GM21381 (cell line): Measurements from ENCODE around the gene SLC25A10.
"Not testable (repeated sequence)": the region's sequence is repeated elsewhere in the genome, so short reads cannot be mapped to it uniquely, and the experiment has no call there.

ENCODE experiments used
- ATAC-seq: cut with Tn5 transposase; IDR thresholded peaks from one replicate; pipeline ENCODE4 v1.9.1; 2021; ENCODE audit warnings: mild to moderate bottlenecking, moderate library complexity; ENCODE audit not compliant: unreplicated experiment

The SLC25A10 gene

DNA sequence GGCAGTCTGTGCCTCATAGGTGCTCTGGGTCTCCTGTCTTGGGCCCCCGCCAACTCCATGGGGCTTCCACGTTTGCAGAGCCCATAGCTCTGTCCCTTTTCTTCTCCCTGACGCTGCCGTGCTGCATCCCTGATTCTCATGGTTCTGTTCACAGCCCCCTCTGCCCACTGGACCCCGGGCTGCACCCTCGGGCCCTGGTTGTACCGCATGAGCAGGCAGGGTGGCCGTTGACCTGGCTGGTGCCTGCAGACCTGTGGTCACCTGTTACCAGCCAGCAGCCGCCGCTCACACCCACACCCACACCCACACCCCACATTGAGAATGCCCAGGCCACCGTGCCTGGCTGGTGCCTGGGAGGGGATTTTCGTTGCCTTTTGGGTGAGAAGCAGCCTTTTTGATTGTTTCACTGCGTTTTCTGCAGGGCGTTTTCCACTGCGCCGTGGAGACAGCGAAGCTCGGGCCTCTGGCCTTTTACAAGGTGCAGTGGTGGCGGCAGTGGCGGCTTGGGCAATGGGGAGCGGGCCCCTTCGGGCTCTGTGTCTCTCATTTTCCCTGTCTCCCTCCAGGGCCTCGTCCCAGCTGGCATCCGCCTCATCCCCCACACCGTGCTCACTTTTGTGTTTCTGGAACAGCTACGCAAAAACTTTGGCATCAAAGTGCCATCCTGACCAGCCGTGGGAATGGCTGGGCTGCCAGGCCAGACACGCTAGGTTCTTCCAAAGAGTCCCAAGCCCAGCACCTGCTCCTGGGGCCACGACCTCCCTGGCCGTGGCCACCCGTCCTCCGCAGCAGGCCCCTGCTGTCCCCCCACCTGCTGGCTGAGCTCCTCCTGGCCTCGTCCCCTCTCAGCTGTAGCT lies 7.6 kb downstream of the SLC25A10 start:
- ATAC-seq: no peak

DNA sequence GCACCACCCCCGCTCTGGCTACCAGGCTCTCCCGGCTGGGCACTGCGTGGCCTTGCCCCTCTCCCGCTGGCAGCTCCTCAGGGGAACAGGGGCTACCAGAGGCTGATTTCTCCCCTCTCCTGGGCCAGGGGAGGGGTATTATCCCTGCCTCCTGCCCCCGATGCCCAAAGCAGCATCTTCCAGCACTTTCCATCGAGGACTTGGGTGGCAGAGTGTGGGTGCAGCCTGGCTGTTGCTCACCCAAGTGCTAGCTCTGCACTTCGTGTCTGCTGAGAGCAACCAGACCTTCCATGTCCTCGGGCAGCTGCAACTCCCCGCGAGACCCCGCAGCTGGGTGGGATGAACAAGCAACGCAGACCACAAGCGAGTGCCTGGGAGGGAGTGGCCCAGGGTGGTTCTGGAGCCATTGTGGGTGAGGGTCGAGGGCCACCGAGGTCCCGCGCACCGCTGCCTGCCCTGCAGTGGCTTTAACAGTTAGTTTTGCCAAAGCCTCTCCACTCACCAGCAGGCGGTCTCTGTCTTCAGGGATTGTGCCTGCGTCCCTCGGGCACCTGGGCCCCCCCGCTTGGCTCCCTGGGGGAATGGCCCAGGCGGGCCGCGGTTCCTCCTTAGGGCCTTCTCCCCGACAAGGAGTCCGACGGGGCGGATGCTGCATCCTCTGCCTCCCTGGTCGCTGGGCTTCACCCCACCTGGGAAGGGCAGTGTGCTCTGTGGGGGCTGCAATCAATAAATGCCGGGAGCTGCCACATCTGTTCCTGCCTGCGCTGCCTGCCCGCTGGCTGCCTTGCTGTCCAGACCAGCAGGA lies 8.4 kb downstream of the SLC25A10 start:
- no peak for ATAC-seq

DNA sequence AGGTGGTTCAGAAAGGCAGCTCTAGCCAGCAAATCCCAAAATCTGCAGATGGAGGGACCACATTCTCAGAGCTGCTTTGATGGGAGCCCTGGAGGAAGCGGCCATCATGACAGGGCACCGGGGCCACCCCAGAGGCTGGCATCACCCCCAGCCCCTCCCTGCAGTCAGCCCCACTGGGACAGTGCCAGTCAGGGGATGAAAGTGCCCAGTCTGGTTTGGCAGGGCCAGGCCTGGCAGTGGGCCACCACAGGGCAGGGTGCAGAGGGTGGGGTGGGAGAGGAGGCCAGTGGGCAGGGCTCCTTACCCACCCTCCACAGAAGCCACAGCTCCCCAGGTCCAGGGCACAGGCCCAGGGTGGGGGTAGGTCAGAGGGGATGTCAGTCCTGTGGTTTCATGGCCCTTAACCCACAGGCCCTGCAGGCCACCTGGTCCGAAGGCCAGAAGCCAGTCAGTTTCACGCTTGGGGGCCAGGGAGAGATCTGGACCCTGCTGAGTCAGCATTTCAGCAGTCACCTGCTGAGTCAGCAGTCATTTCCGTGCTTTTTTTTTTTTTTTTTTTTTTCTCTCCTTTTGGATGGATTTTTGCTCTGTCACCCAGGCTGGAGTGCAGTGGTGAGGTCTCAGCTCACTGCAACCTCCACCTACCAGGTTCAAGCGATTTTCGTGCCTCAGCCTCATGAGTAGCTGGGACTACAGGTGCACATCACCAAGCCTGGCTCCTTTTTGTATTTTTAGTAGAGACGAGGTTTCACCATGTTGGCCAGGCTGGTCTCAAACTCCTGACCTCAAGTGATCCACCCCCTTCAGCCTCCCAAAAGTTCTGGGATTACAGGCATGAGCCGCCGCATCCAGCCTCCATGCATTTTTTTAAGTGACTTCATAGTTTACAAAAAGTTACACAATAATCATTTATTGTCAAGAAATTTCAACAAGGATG lies 10.4 kb downstream of the SLC25A10 start:
- no peak for ATAC-seq

DNA sequence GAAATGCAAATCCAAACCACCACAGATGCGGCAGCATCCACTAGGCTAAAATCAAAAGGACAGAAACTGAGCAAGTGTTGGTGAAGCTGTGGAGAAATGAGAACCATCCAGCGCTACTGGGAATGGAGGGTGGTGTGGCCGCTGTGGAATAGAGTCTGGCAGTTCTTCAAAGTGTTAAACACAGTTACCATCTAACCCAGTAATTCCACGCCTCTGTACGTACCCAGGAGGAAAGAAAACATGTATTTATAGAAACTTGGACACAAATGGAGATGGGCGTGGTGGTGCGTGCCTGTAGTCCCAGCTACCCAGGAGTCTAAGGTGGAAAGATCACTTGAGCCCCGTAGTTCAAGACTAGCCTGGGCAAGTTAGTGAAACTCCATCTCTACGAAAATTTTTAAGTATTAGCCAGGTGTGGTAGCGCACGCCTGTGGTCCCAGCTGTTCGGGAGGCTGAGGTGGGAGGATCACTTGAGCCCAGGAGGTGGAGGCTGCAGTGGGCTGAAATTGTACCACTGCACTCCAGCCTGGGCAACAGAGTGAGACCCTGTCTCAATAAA lies 11.6 kb downstream of the SLC25A10 start:
- no peak for ATAC-seq

DNA sequence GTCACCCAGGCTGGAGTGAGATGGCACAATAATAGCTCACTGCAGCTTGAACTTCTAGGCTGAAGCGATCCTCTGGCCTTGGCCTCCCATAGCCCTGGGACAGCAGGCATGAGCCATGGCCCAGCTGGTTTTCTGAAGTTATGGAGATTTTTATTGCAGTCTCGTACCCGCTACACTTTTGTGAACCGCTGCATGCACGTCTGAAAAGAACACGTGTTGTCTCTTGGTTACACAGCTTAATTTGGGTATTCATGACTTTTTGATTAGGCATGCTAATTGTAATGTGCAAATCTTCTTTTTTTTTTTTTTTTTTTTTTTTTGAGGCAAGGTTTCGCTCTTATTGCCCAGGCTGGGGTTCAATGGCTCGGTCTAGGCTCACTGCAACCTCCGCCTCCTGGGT lies 13.4 kb downstream of the SLC25A10 start:
- ATAC-seq: no peak

DNA sequence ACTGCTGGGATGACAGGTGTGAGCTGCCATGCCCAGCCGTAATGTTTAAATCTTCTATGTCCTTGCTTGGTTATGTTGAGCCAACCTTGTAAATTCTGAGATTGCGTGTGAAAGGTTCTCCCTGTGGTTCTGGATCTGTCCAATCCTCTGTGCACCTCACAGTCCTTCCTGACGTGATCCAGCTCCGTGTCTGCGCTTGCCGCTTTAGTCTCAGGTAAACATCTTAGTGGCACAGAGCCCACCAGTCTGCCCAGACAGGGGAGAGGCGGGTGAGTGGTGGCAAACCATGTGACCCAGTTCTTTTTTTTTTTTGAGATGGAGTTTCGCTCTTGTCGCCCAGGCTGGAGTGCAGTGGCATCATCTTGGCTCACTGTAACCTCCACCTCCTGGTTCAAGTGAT lies 13.9 kb downstream of the SLC25A10 start:
- ATAC-seq: no peak

DNA sequence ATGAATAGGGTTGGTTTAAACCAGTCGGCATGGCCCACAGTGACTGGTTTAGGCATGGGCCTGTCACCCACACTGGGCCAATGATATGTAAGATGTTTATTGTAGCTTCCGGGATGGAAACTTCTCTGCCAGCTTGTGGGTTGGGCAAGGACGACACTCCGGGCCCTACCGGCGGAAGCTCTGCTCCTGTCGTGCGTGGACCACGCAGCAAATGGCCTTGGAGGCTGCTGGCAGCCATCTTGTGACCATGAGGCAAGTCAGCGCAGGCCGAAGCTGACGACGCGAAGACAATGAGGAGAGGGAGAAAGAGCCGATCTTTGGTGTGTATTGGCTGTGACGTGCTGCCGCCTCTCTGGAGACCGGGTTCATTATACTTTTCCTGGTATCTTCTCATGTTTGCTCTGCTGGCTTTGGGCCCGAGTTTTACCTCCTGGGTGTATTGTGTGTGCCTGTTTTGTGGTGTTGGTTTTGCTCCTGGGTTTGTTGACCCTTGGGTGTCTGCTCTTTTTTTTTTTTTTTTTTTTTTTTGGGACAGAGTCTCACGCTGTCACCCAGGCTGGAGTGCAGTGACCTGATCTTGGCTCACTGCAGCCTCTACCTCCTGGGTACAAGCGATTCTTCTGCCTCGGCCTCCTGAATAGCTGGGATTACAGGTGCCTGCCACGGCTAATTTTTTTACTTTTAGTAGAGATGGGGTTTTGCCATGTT lies 15.4 kb downstream of the SLC25A10 start:
- ATAC-seq: no peak

DNA sequence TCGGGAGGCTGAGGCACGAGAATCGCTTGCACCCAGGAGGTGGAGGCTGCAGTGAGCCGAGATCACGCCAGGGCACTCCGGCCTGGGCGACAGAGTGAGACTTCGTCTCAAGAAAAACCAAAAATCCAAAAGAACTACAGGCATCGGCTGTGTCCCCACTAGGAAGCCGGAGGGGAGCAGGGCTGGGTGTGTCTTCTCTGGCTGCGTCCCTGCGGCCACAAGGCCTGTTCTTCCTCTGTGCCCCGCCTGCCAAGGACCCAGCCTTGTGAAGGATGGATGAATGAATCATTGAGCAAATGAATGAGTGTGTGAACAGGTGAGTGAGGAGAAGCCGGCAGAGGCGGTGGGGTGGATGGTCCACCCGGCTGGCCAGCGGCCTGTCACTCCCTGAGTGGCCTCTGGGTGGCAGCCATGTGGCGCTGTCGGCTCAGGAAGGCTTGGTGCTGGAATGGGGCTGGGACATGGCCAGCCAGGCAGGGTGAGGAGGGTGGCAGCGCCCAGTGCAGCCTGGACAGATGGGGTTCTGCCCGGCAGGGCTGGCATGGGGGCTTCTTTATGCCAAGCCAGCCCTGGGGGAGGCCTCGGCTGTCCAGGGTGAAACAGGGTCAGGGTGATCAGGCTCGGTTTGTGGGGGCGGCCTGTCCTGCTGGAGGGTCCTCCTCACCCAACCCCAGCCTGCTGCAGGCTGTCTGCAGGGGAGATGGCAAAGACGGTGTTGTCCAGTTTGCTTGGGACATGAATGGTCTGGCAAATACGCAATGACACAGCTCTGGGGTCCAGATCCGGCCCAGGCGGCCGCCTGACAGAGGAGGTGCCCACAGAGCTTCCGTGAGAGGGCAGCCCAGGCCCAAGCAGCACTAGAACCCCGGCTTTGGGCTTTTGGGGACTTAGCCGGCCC lies 21.7 kb downstream of the SLC25A10 start:
- no peak for ATAC-seq

DNA sequence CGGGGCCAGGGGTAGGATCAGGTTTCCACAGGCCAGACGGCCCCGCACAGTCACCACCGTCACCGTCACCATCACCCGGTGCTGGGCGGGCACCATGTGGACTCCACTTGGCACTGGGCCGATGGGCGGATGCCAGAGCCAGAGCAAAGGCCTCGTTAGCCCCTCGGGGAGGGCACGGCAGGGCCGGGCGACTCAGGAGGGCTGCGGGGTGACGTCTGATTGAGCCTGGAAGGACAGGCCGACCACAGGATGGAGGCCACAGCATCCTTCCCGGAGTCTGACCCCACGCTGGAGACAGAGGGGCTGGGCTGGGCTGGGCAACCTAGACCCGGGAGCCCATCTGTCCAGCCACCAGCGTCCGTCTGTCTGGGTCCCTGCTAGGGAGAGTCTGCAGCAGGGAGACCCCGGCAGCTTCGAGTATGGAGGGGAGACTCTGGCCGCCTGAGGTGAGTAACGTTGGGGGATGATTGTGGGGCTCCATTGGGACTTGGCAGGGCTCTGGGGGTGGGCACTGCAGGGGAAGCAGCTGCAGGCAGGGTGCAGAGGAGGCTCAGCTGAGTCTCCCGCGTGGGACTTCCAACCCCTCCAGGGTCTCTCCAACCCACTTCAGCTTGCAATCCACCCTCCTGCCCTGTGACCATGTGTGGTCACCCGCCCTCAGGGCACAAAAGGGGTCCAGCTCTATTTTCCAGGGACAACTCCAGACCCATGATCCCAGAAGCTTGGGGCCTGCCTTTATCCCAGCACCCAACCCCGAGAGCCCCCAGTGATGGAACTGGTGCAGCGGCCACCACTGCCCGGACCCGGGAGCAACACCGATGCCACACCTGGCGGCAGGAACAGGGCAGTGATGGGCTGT lies 22.6 kb downstream of the SLC25A10 start:
- no peak for ATAC-seq

DNA sequence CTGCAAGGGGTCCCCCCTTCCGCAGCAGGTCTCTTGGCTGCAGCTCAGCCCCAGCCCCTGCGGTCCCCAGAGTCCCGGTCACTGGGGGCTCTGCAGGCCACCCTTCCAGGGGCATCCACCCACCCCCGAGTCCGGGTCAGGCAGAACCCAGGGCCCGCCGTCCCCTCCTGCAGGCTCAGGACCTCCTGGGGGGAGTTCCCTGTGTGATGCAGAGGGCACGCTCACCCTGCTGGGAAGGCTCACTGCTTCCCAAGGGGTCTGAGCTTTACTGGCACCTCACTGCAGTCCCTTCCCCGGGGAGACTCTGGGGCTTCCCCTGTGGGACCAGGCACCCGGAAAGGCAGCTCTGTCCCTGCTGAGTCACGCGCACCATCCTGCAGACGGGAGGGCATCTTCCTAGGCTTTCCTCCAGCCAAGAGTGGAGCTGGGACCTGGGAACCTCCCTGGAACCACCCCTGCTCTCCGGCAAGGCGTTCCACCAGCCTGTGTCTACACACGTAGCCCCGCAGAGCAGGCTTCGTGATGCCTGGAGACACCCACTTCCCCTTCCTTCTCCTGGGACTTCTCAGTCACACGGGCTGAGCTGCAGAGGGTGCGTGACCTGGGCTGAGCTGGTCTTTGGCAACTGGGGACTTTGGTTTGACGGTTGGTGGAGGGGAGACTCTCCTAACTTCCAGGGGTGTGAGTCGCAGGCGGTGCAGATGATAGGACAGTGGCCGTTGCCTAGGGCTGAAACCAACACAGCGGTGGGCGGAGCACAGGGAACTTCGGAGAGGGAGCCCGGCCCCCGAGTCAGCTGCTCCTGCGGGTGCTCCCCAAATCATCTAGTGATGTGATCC lies 23.4 kb downstream of the SLC25A10 start:
- ATAC-seq: no peak

DNA sequence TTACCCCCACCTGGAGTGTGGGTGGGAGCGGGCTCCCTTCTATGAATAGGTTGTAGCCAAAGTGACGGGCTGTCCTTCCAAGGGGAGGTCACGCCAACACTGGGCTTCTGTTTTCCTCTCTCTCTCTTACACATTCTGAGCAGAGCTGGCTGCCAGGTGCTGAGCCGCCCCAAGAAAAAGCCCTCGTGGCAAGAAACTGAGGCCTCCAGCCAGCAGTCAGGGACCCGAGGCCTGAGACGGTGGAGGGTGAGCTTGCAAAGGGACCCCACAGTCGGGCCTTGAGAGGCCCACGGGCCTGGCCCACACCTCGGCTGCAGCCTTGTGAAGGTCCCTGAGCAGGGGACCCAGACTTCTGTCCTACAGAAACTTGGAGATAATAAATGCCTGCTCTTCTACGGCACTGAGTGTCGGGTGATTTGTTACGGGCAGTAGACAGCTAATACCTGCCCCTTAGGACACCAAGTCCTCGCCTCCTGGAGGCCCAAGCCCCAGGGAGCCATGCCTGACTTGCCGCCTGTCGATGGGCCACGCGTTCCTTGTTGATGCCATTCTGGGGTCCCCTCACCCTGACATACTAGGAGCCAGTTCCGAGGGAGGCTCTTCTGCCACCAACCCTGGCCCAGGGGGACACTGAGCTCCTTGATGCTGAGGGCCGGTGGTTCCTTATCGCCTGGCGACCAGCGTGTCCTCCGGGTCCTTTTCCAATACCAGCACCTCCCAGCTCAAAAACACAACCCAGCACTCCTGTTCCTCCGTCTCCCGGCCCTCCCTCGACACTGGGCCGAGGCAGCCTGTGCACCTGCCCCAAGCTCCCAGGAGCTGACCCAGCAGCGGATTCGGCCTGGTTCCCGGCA lies 26.1 kb downstream of the SLC25A10 start:
- no peak for ATAC-seq

DNA sequence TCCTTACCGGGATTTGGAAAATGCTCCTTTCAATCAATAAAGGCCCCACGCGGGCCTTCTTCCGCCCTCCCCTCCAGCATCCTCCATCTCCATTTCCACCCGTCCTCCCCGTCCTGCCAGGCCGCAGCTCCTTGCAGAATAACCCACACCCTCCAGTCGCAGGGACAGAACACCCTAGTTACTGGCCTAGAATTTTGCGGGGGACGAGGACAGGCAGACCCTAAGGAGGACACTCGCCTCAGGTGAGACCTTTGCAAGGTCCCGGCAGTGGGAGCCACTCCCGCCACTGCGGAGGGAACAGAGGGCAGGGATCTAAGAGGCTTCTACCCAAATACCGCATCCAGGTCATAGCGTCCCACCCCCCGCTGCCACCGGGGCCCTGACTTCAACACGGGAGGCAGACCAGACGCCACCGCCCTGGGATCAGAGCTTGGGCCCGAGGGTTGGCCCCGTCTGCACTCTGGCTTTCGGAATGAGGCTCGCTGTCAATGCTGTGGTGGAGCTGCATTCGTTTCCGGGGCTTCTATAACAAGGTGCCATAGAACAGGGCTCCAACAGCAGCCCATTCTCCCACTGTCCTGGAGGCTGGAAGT lies 26.8 kb downstream of the SLC25A10 start:
- no peak for ATAC-seq

DNA sequence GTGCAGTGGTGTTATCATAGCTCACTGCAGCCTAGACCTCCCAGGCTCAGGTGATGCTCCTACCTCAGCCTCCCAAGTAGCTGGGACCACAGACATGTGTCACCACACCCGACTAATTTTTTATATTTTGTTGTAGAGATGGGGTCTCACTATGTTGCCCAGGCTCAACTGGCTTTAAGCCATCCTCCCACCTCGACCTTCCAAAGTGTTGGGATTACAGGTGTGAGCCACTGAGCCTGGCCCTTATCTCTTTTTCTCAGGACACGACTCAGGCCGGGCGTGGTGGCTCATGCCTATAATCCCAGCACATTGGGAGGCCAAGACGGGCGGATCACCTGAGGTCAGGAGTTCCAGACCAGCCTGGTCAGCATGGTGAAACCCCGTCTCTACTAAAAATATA lies 27.5 kb downstream of the SLC25A10 start:
- not testable (repeated sequence) for ATAC-seq

DNA sequence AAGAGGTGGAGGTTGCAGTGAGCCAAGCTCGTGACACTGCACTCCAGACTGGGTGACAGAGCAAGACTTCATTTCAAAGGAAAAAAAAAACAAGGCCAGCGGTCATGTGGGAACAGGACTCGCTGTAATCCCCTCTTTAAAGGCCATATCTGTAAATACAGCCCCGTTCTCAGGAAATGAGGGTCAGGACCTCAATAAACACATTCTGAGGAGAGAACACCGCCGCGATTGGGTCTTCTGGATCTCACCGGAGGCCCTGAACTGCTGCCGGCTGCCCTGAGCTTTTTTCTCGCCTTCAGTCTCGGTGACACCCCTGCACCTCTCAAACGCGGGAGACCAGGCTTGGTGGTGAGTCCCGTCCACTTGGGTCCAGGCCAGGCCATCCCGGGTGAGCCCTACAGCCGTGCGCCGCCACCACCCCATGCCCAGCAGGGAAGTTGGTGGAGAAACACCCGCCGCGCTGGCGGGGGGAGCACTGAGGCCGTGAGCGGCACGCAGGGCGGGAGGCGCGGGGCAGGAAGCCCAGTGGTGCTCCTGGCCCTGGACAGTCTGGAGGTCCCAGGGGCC lies 28.4 kb downstream of the SLC25A10 start:
- no peak for ATAC-seq

DNA sequence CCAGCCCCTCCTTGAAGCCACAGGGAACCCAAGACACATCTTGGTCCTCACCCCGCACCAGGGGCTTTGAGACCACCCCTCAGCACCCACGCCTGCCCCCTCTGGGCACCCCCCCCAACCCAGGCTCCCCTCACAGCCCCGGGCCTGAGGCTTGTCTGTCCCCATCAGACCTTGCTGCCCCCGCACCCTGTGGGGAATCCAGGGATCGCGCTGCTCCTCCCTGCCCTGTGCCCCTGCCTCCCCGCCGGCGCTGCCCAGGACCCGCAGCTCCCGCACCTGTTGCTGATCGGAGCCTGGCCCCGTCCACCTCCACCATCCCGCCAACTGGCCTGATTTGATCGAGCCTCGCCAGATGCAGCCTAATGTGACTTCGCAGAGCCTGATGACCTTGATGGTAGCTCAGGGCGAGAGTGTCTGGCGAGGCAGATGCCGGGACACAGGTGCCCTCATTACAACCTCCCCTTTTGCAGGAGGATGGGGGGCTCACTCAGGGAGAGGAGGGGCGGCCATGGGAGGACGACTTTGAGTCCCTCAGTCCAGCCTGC lies 29.0 kb downstream of the SLC25A10 start:
- no peak for ATAC-seq
